Ovary (tissue), 9 donors: Measurements from ENCODE around the gene MRPL14. TPM values are rescaled to one million over a fixed set of nuclear protein-coding genes. Genes with fewer than 3 reads are reported as not detected.

ENCODE experiments used
- DNase-seq, 5 donors: peaks; one replicate each; pipeline ENCODE4 v3.0.0-alpha.2; 2019 to 2020
- H3K27ac ChIP-seq, 2 donors: fragments of 200-600 bp; one replicate each; pipeline versions ENCODE4 v1.5.1 to v1.8.0; 2019 to 2022
- H3K27me3 ChIP-seq: fragments of 200-600 bp; one replicate; pipeline ENCODE4 v1.8.0; 2022
- H3K36me3 ChIP-seq: fragments of 200-600 bp; sonication (generic); one replicate; pipeline ENCODE4 v1.5.1; 2019
- H3K4me1 ChIP-seq: one replicate; pipeline ENCODE4 v1.8.1; 2013; ENCODE audit warnings: mild to moderate bottlenecking, moderate library complexity; ENCODE audit not compliant: insufficient read depth
- H3K4me3 ChIP-seq: fragments of 200-600 bp; sonication (generic); one replicate; pipeline ENCODE4 v1.5.1; 2017
- H3K9me3 ChIP-seq, 2 donors: fragments of 200-600 bp in 1 of 2; sonication (generic) in 1 of 2; one replicate each; pipeline versions ENCODE4 v1.5.1 to v1.8.1; 2013 to 2019; ENCODE audit warnings: mild to moderate bottlenecking in 1 of 2, moderate library complexity in 1 of 2
- CTCF ChIP-seq, 3 donors: fragments of 450-650 bp in 2 of 3; fragments of 200-600 bp in 1 of 3; IDR thresholded peaks; one replicate each; pipeline versions ENCODE4 v1.5.1 to v1.8.0; 2016 to 2022; ENCODE audit warnings: antibody characterized with exemption in 3 of 3, mild to moderate bottlenecking in 1 of 3
- EP300 ChIP-seq: sonication (generic); formaldehyde crosslinking; IDR thresholded peaks from one replicate; pipeline ENCODE4 v1.6.1; 2017; ENCODE audit warnings: antibody characterized with exemption
- POLR2A ChIP-seq: fragments of 450-650 bp; IDR thresholded peaks from one replicate; pipeline ENCODE4 v1.6.1; 2017; ENCODE audit warnings: antibody characterized with exemption, mild to moderate bottlenecking, moderate library complexity
- WGBS, 3 donors: extraction: QIAGEN DNeasy Blood & Tissue Kit in 1 of 3; methylation state at CpG; one replicate each; pipeline versions ENCODE4 v1.1.5 to v1.1.7; 2013 to 2017; 5-methylcytosine and 5-hydroxymethylcytosine counted together
- intact Hi-C, 4 donors: fragments of 100-400 bp; cut with DNase I; formaldehyde crosslinking; loops; one replicate each; pipeline versions ENCODE4 v1.11.0 to v1.15.1; 2022 to 2023
- polyA plus RNA-seq, 2 donors: library from polyadenylated mRNA; stranded (reverse); fragments of 200-250 nt in 1 of 2; fragments of 350-450 nt in 1 of 2; fragmentation: Illumina TruSeq in 1 of 2; extraction: RNeasy Lipid Tissue Mini Kit (QIAGEN cat#74804) in 1 of 2; gene quantifications; one replicate each; pipeline ENCODE4 v1.2.3, GENCODE V29; 2013 to 2014
- total RNA-seq, 7 donors: library from RNA; depleted of rRNA in 2 of 7; stranded (reverse); fragments of >200 nt in 2 of 7; fragmentation: NEBNext Ultra II Directional in 3 of 7; extraction: Animal tissue kit (Norgen Biotek cat#: 25700) in 3 of 7; gene quantifications; one replicate each; pipeline versions ENCODE4 v1.1.0 to v1.2.4, GENCODE V29; 2016 to 2023
- donor health status: DM: no; HTN: no; CAD: no; lungs with moderate emphysema.
- donor health status: DM: no; HTN: no; CAD: no.
- donor health status: Bipolar disorder and iron deficiency.
- donor health status: DM: yes; HTN: yes; CAD: no.
- donor health status: DM: no; HTN: no; CAD: no.
- donor health status: DM: yes; HTN: yes; CAD: no.

MRPL14 gene
- total and polyA plus RNA-seq, 9 donors, result 20.8 to 35.9 (median 24.6) TPM

GRCh38 chr6:44120692-44121443 lies 6.4 kb downstream of the MRPL14 start:
- Histone ChIP-seq H3K4me1 (peaks cover 5% of the 10 kb centered on the region), H3K9me3 (no peaks in the 10 kb centered on the region), H3K27me3 (no peaks in the 10 kb centered on the region), H3K36me3 (no peaks in the 10 kb centered on the region), H3K4me3 (no peak overlapping the region), H3K27ac (no peak overlapping the region)
- no peak for DNase-seq
- intact Hi-C loops, result no loop called here
- TF ChIP-seq CTCF (IDR thresholded peaks at IDR 0.05) (no peak), POLR2A (no peak), EP300 (no peak)
- 67 to 80% (median 71%) methylated on average over 4 of the region's 4 CpGs for WGBS, 3 donors

GRCh38 chr6:44119704-44120262 lies 7.5 kb downstream of the MRPL14 start:
- intact Hi-C loops, result no loop called here
- Histone ChIP-seq H3K4me3 (no peak overlapping the region), H3K27me3 (no peaks in the 10 kb centered on the region), H3K9me3 (no peaks in the 10 kb centered on the region), H3K27ac (no peak overlapping the region), H3K4me1 (peaks cover 5% of the 10 kb centered on the region), H3K36me3 (no peaks in the 10 kb centered on the region)
- TF ChIP-seq POLR2A, result no peak
- TF ChIP-seq EP300, result no peak
- TF ChIP-seq CTCF (IDR thresholded peaks at IDR 0.05), result no peak
- no peak for DNase-seq
- WGBS, 3 donors, result 23 to 38% (median 35%) methylated on average over 5 of the region's 5 CpGs

GRCh38 chr6:44117397-44118128 lies 9.7 kb downstream of the MRPL14 start:
- TF ChIP-seq EP300, result no peak
- TF ChIP-seq POLR2A, result no peak
- no peak for TF ChIP-seq CTCF (IDR thresholded peaks at IDR 0.05)
- Histone ChIP-seq H3K27me3 (no peaks in the 10 kb centered on the region), H3K4me1 (peaks cover 4% of the 10 kb centered on the region), H3K27ac (no peak overlapping the region), H3K36me3 (no peaks in the 10 kb centered on the region), H3K9me3 (no peaks in the 10 kb centered on the region), H3K4me3 (no peak overlapping the region)
- no peak for DNase-seq
- WGBS, 3 donors, result 64 to 72% (median 67%) methylated on average over 6 of the region's 6 CpGs
- intact Hi-C loops, result no loop called here

- no peak overlapping the region for H3K27ac ChIP-seq
- no peak for TF ChIP-seq CTCF (IDR thresholded peaks at IDR 0.05)
- TF ChIP-seq EP300, result no peak
- no peak for TF ChIP-seq POLR2A
- peaks cover 4% of the 10 kb centered on the region for H3K4me1 ChIP-seq
- 21 to 45% (median 44%) methylated on average over 4 of the region's 4 CpGs for WGBS, 3 donors
- no peaks in the 10 kb centered on the region for H3K36me3 ChIP-seq
- H3K27me3 ChIP-seq, result no peaks in the 10 kb centered on the region
- H3K4me3 ChIP-seq, result no peak overlapping the region
- DNase-seq, result no peak
- no peaks in the 10 kb centered on the region for H3K9me3 ChIP-seq
- intact Hi-C loops, result no loop called here
These were observed 10.4 kb downstream of the MRPL14 start for GRCh38 chr6:44116641-44117382.
